HS-27A (cell line): ENCODE measurements around the gene COL9A3.

ENCODE experiments used
- DNase-seq: peaks from one replicate; pipeline ENCODE4 v3.0.0-alpha.2; 2012; ENCODE audit warnings: low read depth, missing footprints

Gene COL9A3

DNA sequence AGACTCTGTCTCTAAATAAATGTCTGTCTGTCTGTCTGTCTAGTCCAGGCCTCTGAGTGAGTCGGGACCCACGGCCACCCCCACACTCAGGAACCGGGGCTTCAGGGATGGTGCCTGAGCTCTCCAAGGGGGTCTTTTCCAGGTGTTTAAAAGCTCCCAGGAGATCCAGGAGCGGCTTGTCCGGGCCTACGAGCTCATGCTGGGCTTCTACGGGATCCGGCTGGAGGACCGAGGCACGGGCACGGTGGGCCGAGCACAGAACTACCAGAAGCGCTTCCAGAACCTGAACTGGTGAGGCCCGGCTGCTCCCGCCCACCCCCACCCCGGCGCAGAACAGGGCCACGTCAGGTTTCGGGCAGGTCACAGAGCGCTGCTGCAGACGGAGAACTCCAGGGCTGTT lies 5.5 kb upstream of the COL9A3 start:
- DNase-seq: no peak

DNA sequence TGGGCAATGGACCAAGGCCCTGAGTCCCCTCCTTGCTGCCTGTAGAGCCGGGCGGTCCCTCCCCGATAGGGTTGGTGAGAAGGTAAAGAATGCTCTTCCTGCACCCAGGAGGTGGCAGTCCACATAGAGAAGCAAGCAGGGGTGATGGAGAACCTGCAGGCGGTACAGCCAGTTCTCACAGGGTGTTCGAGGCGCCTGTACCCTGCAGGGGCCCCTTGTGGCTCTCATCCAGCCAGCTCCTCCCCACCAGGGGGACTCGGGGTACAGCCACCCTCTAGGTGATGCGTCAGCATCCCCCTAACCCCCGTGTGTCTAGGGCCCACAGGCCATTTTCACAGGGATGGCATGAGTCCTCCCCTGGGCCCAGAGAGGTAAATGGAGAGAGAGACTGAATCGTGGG lies 5.1 kb upstream of the COL9A3 start:
- no peak for DNase-seq

DNA sequence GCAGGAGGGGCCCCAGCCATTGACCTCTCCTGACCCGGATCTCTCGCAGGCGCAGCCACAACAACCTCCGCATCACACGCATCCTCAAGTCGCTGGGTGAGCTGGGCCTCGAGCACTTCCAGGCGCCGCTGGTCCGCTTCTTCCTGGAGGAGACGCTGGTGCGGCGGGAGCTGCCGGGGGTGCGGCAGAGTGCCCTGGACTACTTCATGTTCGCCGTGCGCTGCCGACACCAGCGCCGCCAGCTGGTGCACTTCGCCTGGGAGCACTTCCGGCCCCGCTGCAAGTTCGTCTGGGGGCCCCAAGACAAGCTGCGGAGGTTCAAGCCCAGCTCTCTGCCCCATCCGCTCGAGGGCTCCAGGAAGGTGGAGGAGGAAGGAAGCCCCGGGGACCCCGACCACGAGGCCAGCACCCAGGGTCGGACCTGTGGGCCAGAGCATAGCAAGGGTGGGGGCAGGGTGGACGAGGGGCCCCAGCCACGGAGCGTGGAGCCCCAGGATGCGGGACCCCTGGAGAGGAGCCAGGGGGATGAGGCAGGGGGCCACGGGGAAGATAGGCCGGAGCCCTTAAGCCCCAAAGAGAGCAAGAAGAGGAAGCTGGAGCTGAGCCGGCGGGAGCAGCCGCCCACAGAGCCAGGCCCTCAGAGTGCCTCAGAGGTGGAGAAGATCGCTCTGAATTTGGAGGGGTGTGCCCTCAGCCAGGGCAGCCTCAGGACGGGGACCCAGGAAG lies 4.5 kb upstream of the COL9A3 start:
- no peak for DNase-seq

DNA sequence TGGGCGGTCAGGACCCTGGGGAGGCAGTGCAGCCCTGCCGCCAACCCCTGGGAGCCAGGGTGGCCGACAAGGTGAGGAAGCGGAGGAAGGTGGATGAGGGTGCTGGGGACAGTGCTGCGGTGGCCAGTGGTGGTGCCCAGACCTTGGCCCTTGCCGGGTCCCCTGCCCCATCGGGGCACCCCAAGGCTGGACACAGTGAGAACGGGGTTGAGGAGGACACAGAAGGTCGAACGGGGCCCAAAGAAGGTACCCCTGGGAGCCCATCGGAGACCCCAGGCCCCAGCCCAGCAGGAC lies 4.0 kb upstream of the COL9A3 start:
- DNase-seq: no peak

DNA sequence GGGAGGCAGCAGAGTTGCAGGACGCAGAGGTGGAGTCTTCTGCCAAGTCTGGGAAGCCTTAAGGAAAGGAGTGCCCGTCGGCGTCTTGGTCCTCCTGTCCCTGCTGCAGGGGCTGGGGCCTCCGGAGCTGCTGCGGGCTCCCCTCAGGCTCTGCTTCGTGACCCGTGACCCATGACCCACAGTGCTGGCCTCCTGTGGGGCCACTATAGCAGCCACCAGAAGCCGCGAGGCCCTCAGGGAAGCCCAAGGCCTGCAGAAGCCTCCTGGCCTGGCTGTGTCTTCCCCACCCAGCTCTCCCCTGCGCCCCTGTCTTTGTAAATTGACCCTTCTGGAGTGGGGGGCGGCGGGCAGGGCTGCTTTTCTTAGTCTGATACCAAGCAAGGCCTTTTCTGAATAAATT lies 3.3 kb upstream of the COL9A3 start:
- no peak for DNase-seq

DNA sequence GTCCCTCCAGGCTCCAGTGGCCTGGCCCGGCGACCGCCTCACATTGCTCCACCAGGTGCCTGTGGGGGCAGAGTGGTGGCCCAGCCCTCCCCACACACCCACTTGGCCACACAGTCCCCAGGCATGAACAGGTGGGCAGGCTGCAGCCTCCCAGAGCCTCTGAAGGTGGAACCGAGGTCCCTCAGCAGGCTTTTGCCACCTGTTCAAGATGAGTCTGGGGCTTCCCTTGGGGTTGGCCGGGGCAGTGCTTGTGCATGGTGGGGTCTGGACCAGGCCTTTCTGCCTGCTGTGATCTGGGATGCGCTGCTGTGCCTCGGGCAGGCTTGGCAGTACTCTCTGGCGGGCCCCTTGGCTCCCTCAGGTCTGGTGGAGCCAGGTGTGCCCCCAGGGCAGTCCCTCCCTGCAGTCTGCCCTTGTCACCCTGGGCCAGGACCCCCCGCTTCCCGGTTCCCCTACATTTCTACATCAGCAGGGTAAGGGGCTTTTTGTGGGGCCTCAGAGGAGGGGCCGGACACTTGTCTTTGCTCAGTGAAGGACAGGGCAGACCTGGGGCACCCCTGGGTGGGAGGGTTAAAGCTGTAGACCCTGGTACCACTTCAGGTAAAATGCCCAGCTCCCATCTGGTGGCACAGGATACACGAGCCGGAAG lies 2.7 kb upstream of the COL9A3 start:
- no peak for DNase-seq

DNA sequence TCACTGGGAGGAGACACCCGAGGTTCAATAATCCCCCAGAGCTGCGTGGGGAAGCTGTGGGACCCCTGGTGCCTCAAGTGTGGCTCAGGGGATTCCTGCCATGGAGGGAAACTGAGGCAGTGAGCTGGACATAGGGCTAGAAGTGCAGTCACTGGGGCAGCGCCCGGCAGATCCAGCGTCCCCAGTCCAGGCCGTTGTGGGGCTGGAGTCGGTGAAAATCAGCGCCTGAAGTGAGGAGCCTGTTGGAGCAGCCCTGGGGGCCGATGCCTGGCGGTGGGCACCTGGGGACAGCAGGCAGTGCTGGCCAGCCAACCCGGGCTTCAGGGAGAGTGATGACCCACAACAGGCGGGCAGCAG lies 2.2 kb upstream of the COL9A3 start:
- DNase-seq: no peak

DNA sequence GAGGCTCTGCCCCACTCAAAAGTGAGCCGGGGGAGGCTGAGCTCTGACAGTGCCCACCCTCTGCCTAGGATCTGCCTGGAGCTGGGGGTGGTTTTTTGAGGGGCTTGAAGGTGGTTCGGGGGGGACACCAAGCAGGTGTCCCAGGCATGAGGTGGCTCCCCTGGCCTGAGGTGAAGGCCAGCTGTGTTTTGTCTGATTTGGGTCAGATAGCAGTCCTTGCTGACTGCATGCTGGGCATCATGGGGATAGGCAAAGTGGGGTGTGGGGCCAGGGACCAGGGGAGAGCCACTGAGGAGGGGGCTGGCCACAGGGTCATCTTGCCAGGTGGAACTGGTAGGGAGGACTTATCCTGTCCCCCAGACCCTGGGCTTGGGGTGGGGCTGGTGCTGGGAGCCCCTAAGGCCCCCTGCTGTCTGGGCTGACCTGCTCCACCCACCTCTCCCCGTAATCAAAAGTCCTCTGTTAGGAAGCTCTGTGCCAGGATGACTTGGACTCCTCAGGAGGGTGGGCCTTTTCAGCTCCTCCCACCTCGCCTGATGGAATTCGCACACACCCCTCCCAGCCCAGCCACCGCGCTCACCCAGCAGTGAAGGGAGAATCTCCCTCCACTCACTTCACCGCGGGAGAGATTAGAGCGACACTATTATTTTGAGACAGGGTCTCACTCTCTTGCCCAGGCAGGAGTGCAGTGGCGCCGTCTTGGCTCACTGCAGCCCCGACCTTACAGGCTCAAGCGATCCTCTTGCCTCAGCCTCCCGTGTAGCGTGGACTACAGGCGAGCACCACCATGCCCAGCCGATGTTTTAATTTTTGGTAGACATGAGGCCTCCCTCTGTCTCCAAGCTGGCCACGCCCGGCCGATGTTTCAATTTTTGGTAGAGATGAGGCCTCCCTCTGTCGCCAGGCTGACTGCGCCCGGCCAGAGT lies 1.5 kb upstream of the COL9A3 start:
- DNase-seq: no peak

DNA sequence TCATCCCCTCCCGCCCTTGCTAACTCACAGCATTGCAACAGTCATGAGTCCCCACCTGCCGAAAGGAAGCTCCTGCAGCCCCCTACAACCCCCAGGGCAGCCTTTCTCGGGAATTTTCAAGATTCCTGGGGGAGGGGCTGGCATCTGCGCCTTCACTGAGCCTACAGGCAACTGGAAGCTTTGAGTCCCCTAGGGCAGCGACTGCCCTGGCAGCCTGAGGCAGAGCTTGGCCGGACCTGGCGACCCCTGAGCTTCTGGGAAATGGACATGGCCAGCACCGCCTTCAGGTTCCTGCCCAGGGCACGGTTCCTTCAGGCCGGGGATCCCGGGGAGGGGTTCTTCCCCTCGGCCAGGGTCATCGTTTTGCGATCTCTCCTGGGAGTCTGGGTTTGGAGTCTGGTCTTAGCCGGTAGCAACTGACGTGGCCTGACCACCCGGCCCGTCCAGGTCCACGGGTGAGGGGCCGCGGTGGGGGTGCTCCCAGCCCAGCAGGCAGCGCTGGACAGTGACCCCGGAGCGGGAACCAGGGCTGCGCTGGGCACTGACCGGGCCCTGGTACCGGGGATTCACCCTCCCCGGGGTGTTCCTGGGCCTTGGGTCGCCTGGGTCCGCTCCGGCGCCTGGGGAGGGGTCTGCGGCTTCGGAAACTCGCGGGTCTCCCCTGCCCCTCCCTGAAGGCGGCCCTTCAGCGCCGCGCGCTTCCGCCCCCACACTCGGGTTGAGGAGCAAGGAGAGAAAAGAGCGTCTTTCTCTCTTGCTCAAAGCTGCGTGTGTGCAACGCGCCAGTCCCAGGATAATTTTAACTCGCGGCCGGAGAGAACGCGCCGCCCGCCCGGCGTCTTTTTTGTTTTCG lies 593 bp upstream of the COL9A3 start:
- no peak for DNase-seq

DNA sequence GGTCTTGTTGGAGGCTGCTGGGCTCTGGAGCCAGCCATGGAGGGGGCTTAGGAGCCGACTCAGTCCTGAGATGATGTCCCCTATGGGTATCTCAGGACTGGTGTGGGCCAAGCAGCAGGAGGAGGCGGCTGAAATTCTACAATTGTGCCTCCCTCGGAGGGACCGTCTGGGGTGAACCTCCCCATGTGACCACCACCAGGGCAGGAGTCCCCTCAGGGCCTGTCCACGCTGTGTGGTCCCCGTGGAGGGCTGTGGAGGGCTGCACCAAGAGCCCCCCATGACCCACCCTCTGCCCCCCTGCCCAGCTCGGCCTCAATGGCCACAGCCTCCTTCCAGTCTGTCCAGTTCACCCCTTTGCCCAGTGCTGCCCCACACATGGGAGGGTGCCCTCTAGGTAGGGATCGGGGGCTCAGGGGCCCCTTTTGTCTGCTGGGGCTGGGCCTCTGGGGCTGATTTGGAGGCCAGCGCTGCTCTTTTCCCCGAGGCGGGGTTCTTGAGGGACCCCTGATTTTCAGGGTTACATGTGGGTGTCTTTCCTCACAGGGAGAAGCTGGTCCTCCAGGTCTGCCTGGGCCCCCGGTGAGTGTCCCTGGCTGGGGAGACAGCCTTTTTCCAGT lies 1.2 kb downstream of the COL9A3 start:
- no peak for DNase-seq

DNA sequence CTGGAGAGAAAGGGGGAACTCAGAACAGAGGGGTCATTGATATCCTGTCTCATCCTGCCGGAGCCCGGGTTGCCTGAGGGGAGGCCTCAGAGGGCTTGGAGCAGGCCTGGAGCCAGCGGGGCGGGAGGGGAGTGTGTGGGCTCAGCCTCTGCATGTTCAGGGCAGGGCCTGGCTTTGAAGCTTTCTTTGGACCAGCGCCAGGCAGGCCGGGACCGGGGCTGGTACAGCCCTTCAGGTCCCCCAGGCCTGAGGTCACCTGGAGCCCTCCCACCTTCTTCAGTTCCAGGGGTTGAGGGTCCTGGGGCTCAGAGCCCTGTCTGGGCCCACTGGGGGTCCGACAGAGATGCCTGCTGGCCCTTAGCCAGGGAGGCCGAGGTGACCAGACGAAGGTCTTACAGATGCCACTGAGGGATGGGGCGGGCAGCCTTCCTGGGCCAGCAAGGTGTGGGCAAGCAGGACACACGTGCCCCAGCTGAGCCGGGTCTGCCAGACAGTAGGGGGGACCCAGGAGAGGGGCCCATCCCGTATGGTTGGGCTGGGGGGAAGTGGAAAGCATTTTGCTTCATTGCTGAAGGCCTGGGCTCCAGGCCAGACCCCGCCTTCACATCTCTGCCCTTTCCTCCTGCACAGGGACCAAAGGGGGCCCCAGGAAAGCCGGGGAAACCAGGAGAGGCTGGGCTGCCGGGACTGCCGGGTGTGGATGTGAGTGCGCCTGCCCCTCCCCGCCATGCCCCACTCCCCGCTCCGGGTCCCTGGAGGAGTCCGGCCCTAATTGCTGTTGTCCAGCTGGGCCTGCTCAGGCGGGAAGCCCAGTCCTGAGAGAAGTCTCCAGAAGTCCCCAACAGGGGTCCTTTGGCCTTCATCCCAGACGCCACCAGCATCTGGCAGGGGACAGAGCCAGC lies 2.0 kb downstream of the COL9A3 start:
- no peak for DNase-seq

DNA sequence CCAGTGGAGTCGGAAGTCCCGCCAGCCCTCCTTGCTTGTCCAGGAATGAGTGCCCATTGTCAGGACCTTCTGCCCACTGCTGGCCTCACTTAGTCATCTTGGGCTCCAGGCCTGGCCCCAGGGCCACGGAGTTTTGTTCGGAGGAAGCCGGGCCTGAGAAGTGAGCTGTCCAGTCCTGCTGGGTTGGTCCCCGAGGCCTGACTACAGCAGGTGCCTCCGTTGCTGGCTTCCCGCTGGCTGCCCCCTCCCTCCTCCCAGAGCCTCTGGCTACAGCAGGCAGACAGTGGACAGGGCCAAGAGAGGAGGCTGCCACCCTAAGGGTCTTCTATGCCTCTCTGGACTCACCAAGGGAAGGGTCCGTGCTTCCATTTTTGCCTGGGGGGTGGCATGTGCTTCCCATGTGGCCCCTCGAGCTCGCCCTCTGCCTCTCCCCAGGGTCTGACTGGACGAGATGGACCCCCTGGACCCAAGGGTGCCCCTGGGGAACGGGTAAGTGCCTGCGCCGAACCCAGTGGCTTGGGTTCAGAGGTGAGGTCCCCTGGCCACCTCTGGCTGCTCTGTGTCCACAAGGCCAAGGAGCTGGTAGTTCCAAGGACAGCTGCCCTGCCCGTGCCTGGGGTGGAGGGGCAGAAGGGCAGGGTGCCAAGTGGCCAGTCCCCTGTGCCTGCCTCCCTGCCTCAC lies 2.8 kb downstream of the COL9A3 start:
- no peak for DNase-seq

DNA sequence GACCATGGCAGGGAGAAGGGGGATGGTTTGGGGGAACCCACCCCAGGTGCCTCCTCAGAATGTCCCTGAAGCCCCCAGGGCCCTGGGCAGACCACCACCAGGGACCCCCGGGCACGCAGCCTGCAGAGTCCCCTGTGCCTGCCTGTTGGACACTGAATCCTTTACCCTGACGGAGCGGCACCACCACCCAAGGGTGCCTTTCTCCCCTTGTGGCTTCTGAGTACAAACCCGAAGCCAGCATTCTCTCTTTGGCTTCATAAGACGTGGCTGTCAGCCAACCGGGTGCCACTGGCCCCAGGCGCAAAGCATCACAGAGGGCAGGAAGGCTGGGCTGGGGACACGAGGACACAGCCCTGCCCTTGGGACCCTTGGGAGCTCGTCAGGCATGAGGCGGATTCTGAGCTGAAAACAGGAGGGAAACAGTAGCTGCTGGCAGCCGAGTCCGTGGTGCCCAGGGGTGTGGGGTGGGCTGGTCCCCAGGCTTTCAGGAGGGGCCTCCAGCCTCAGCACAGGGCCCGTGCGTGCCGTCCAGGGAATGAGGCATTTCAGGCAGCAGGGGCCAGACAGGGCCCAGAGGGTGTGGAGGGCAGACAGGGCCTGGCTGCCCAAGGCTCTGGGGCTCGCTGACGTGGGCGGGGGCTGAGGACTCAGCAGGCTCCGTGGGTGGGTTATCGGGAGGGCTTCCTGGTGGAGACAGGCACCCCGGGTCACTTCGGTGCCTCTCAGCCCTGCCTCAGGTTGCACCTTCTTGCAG lies 3.5 kb downstream of the COL9A3 start:
- DNase-seq: no peak

DNA sequence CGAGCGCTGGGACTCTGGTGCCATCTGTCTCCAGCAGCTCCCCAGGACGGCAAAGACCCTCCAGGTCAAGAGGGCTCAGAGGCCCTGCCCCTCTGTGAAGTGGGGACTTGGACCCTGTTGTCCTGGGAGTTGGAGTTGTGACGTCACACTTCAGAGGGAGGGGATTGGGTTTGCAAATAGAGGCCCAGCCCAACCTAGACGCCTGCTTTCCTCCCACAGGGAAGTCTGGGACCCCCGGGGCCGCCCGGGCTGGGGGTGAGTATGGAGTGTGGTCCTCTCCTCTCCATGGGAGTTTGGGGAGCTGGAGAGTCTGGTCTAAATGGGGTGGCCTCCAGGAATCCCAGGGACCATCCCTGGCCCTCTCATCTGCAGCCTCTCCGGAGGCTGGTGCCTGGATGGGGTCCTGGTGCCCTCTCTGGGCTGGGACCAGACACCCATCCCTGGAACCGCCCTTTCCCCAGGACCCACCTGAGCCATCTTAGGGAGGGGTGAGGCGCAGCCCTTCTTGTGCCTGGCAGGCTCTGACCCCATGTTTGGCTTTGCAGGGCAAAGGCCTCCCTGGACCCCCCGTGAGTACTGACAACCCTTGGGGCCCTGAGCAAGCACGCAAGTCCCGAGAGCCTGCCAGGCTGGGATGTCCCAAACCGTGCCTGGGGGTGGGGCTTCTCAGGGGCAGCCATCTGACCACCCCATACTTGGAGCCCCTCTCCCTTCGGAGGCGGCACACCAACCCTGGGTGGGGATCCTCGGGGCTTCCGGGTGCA lies 4.3 kb downstream of the COL9A3 start:
- DNase-seq: no peak

DNA sequence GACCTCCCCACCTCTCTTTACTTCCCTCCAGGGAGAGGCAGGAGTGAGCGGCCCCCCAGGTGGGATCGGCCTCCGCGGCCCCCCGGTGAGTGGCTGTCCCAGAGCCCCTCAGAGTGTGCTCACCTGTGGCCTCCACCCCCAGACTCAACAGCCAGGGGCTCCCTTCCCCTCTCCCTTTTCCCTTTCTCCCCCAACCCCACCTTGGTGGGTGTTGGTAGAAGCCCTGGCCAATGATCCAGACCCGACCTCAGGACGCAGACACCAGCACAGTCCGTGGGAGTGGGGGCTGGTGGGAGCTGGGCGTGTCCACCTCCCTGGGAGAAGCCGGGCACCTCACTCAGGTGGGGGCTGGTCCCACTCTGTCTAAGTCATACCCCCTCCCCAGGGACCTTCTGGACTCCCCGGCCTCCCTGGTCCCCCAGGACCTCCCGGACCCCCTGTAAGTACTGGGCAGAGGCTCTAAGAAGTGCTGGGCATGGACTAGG lies 4.9 kb downstream of the COL9A3 start:
- no peak for DNase-seq

DNA sequence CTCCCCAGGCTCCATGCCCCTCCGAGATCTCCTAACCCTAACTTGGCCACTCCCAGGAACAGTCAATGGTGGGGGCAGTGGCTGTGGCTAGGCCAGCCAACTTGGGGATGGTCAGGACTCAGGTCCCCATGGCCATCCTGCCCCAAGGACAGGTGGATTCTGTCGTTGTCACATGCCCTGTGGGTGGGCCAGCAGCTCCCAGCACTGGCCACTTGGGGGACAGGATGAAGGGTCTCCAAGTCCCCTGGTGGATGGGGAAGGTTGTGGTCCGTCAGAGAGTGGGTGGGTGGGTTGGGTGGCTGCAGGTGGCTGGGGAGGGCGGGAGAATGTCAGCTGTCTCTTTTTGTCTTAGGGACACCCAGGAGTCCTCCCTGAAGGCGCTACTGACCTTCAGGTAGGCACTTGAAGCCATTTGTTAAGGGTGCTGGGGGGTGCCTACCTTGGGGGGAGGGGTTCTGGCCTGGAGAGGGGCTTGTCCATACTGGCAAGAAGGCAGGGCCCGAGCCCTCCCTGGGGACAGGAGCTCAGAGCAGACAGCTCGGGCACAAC lies 5.5 kb downstream of the COL9A3 start:
- DNase-seq: no peak

DNA sequence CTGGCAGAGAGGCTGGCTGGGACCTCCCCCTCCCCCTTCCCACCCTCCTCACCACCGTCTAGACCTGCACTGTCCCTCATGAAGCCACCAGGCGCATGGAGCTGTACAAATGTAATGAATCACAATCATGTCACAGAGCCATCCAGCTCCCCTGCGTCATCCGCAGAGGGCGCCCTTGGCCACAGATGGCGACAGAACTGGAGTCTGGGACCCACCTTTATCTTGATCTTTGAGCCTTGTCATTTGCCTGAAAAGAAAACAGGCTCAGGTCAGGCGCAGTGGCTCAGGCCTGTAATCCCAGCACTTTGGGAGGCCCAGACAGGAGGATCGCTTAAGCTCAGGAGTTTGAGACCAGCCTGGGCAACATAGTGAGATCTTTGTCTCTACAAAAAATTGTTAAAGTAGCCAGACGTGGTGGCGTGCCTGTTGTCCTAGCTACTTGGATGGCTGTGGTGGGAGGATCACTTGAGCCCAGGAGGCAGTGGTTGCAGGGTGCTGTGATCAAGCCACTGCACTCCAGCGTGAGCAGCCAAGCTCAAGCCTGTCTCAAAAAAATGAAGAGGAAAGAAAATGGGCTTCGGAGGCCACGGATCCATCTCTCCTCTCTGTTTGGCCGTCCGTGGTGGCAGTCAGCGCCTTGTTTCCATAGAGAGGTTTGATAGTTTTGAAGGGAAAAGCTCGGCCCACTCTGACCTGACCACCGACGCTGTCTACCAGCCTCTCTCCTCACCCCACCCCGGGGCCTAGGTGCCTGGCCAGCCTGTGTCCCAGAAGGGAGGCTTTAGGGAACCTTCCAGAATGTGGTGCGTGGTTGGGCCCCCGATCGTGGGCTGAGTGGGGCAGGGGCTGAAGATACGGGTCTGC lies 6.2 kb downstream of the COL9A3 start:
- DNase-seq: no peak
